Measurements from ENCODE around the gene TPX2. TPM values are rescaled to one million over a fixed set of nuclear protein-coding genes. Genes with fewer than 3 reads are reported as not detected.

TPX2 gene
- total RNA-seq, 4 donors from 2014 or later, result 0.21 to 2.7 (median 0.40) TPM

DNA sequence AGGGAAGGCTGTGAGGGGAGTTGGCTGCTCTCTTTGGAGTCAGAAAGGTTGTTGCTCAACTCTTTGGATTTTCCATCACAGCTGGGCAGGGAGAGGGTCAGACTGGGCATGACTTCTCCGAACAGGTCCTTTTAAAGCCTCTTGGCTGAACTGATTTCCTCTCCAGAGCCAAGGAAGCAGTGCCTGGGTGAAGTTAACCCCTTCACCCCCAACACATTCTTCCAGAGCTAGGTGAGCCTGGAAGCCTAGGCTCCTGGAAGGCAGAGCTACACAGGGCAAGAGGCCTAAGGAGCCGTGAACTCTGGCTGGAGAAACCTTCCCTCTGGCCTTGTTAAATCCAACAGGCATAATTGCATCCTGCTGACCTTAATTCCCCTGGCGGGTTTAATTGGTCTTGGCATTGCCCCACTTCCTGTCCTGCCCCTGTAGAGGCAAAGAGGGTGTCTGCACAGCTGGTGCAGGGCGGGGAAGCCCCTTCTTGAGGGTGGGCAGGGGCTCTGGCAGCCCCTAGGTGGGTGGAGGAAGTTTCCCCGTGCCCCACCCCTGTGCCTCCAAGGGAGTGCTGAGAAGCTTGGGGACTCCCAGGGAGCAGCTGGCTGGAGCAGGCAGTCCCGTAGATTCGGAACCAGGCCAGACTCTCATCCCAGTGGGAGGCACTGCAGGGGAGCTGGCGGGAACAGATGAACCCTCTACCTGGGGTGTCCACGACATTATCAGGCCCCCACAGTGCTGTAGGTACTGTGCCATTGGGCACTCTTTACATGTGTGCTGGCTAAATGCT lies 76.5 kb downstream of the TPX2 start:
- H3K27ac ChIP-seq, result no peak overlapping the region
- TF ChIP-seq EP300 (IDR thresholded peaks at IDR 0.05), result no peak
- TF ChIP-seq POLR2A (IDR thresholded peaks at IDR 0.05), result no peak
- TF ChIP-seq CTCF (IDR thresholded peaks at IDR 0.05), result no peak
- no peaks in the 10 kb centered on the region for H3K36me3 ChIP-seq
- H3K4me3 ChIP-seq, result no peak overlapping the region
- H3K27me3 ChIP-seq, result no peaks in the 10 kb centered on the region
- no peaks in the 10 kb centered on the region for H3K9me3 ChIP-seq
- no peak for DNase-seq (ENCODE audit: low spot score in 2 of 2)
- H3K4me1 ChIP-seq, result peaks cover 0 to 27% (median 0%) of the 10 kb centered on the region in 4 donors
- 36 to 45% methylated on average over 5 to 8 of the region's 9 CpGs for WGBS, 2 donors

DNA sequence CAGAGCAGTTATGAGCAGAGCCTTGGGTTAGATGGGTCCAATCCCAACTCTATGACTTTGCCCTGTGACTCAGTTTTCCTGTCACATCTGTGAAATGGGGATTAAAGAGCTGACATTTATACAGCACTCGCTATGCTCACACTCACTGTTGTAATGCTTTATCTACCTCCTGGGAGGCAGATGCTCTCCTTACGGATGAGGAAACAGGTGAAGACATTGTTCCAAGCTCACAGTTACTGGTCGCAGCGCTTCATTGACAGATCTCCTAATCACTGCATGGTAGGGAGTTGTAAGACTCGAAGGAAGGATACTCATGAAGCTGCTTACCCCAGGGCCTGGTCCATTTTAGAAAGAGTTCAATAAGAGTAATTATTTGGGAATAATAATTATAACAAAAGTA lies 77.1 kb downstream of the TPX2 start:
- no peak for DNase-seq (ENCODE audit: low spot score in 2 of 2)
- no peak overlapping the region for H3K4me3 ChIP-seq
- WGBS, 2 donors, result 89 to 90% methylated on average over 5 of the region's 5 CpGs
- no peaks in the 10 kb centered on the region for H3K27me3 ChIP-seq
- H3K4me1 ChIP-seq, result peaks cover 0 to 27% (median 0%) of the 10 kb centered on the region in 4 donors
- H3K27ac ChIP-seq, result no peak overlapping the region
- no peaks in the 10 kb centered on the region for H3K36me3 ChIP-seq
- no peaks in the 10 kb centered on the region for H3K9me3 ChIP-seq
- TF ChIP-seq EP300 (IDR thresholded peaks at IDR 0.05) (no peak), CTCF (IDR thresholded peaks at IDR 0.05) (no peak), POLR2A (IDR thresholded peaks at IDR 0.05) (no peak)

DNA sequence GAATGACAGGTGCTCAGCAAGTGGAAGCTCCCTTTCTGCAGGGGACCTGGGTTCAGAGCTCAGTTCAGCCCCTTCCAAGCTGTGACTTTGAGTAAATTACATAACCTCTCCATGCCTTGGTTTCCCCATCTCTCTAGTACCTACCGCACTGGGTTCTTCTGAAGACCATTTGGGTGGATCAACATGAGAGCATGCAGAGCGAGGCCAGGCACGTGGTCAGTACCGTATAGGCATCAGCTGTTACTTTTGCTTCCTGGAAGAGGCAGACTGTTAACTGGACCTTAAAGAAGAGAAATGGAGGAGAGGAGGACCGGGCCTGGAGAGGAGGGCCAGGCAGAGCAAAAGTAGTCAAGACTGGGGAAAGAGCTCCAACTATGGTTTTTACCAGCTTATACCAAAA lies 78.4 kb downstream of the TPX2 start:
- Histone ChIP-seq H3K27me3 (no peaks in the 10 kb centered on the region), H3K27ac (no peak overlapping the region), H3K4me3 (no peak overlapping the region), H3K36me3 (no peaks in the 10 kb centered on the region), H3K4me1 (peaks cover 0 to 22% (median under 1%) of the 10 kb centered on the region in 4 donors), H3K9me3 (no peaks in the 10 kb centered on the region)
- no peak for DNase-seq (ENCODE audit: low spot score in 2 of 2)
- TF ChIP-seq POLR2A (IDR thresholded peaks at IDR 0.05) (no peak), CTCF (IDR thresholded peaks at IDR 0.05) (no peak), EP300 (IDR thresholded peaks at IDR 0.05) (no peak)
- WGBS, 2 donors, result 84 to 95% methylated on average over 5 of the region's 5 CpGs

DNA sequence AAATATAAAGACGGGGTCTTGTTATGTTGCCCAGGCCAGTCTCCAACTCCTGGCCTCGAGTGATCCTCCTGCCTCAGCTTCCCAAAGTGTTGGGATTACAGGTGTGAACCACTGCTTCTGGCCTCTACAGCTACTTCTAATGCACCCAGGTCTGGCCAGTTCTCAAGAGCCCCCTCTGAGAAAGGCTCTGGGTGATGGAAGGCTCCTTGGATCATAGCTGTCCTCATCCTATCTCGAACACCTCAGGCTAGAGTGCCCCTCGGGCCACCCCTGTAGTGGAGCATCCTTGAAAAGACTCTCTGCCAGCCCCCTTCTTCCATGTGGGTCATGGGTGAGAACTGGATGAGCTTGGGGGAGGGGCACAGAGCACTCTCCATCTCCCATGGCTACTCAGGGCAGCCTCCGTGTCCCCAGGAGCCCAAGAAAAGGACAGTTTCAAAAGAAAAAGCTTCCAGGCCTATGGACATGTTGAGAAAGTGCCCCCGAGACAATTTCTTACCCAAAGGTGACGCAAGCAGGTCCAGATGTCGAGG lies 79.4 kb downstream of the TPX2 start:
- Histone ChIP-seq H3K9me3 (no peaks in the 10 kb centered on the region), H3K4me1 (peaks cover 0 to 25% (median 6%) of the 10 kb centered on the region in 4 donors), H3K27me3 (no peaks in the 10 kb centered on the region), H3K4me3 (no peak overlapping the region), H3K27ac (no peak overlapping the region), H3K36me3 (no peaks in the 10 kb centered on the region)
- no peak for DNase-seq (ENCODE audit: low spot score in 2 of 2)
- 90 to 93% methylated on average over 8 of the region's 8 CpGs for WGBS, 2 donors
- TF ChIP-seq POLR2A (IDR thresholded peaks at IDR 0.05) (no peak), CTCF (IDR thresholded peaks at IDR 0.05) (no peak), EP300 (IDR thresholded peaks at IDR 0.05) (no peak)

DNA sequence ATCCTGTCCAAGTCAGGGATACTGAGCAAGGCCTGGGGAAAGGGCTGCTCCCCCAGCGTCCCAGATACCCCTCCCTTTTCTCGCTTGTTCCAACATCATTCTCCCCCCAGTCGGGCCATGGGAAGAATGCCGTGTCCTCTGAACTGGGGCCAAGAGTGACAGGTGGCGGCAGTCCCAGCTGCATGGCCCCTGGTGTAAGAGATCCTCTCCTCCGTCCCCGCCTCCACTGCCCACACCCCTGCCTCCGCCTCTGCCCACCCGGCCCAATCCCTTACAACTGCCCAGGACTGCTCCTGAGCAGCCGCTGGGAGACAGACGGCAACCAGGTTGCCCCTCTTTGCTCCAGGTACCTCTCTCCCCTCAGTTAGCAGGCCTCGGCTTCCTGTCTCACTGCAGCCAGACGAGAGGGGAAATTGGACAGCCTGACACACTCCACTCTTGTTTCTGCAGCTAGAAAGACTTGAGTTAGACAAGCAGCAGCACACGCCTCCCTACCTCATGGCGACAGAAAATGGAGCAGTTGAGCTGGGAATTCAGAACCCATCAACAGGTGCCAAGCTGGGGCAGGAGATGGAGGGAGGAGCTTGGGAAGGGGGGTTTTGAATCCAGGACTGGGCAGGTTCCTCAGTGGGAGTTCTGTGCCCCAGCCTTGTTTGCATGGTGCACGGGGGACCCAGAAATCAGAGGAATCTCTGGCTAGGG lies 80.1 kb downstream of the TPX2 start, which contains the start of gene MYLK2:
Gene MYLK2 (plus strand): TSS at position 274 of the 702 bp plus-strand sequence. CDS start 225 bp downstream, at position 499.
- H3K27ac ChIP-seq, result no peak within 1 kb of the TSS
- 67 to 75% methylated on average over 16 of the region's 16 CpGs for WGBS, 2 donors
- no peaks in the 10 kb centered on the region for H3K36me3 ChIP-seq
- no peaks in the 10 kb centered on the region for H3K27me3 ChIP-seq
- H3K4me1 ChIP-seq, result peaks cover 0 to 26% (median 6%) of the 10 kb centered on the region in 4 donors
- no peak for DNase-seq (ENCODE audit: low spot score in 2 of 2)
- no peak within 1 kb of the TSS for H3K4me3 ChIP-seq
- TF ChIP-seq EP300 (IDR thresholded peaks at IDR 0.05), result no peak
- no peak for TF ChIP-seq POLR2A (IDR thresholded peaks at IDR 0.05)
- TF ChIP-seq CTCF (IDR thresholded peaks at IDR 0.05), result no peak
- H3K9me3 ChIP-seq, result no peaks in the 10 kb centered on the region
